ENCODE measurements around the gene KDELR3. TPM values are rescaled to one million over a fixed set of nuclear protein-coding genes. Genes with fewer than 3 reads are reported as not detected.

Gene KDELR3
- total RNA-seq, 4 donors from 2014 or later: 5.6 to 12.5 (median 8.7) TPM; not detected in 1

- WGBS, 2 donors (ENCODE audit: low coverage in 1 of 2): 89% methylated on average over 8 of the region's 9 CpGs; no CpG with 5 or more reads in 1 of the 2 donors
- TF ChIP-seq CTCF (IDR thresholded peaks at IDR 0.05) (no peak), EP300 (IDR thresholded peaks at IDR 0.05; ENCODE audit: low read depth) (no peak), POLR2A (IDR thresholded peaks at IDR 0.05) (no peak), POLR2AphosphoS5 (IDR thresholded peaks at IDR 0.05) (no peak)
- Histone ChIP-seq H3K36me3 (no peaks in the 10 kb centered on the region), H3K9me3 (no peaks in the 10 kb centered on the region), H3K4me1 (no peaks in the 10 kb centered on the region), H3K27me3 (peaks cover 20% of the 10 kb centered on the region), H3K27ac (no peak overlapping the region), H3K4me3 (no peak overlapping the region)
- no peak for DNase-seq
- in situ Hi-C loops (cut with MboI; ENCODE audit: low pct_ligation_motif_present in 1 of 4, low pct_unique_long_range_greater_than_20kb in 1 of 4, low sequenced_read_pairs in 3 of 4): no loop called here
- intact Hi-C loops (cut with DNase I; ENCODE audit: low total_unique reads): no loop called here
These were observed 30.5 kb upstream of the KDELR3 start for GRCh38 chr22:38437416-38437815.

DNA sequence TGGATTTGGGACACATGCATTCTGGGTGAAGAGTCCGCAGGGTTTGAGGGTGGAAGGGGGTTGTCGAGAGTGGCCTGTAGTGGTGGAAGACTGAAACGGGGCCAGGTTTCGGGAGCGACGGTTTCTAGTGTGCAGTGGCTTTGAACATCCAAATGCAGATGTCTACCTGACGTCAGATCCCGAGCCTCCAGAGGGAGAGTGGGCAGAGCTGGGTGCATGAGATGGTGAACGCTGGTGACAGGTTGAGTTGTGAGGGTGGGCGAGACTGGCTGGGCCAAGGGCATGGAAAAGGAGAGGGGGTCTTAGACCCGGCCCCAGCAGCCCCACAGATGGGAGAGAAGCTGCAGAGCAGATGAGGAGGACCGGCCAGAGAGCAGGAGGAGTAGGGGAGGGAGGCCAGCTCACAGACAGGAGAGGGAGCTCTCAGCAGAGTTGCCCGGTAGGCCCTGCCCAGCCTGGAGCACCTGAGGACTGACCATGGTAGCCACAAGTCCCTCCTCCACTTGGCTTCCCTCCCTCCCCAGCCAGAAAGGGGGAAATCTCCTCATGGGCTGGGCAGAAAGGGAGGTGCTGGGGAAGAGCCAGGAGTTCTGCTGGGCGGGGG lies 27.0 kb upstream of the KDELR3 start:
- DNase-seq: no peak
- Histone ChIP-seq H3K36me3 (no peaks in the 10 kb centered on the region), H3K9me3 (no peaks in the 10 kb centered on the region), H3K4me1 (no peaks in the 10 kb centered on the region), H3K4me3 (no peak overlapping the region), H3K27me3 (peaks cover 55% of the 10 kb centered on the region), H3K27ac (no peak overlapping the region)
- intact Hi-C loops (cut with DNase I; ENCODE audit: low total_unique reads) (no loop called here), in situ Hi-C loops (cut with MboI; ENCODE audit: low pct_ligation_motif_present in 1 of 4, low pct_unique_long_range_greater_than_20kb in 1 of 4, low sequenced_read_pairs in 3 of 4) (no loop called here)
- 71 to 79% methylated on average over 7 to 14 of the region's 14 CpGs for WGBS, 2 donors (ENCODE audit: low coverage in 1 of 2)
- TF ChIP-seq EP300 (IDR thresholded peaks at IDR 0.05; ENCODE audit: low read depth) (no peak), CTCF (IDR thresholded peaks at IDR 0.05) (no peak), POLR2AphosphoS5 (IDR thresholded peaks at IDR 0.05) (no peak), POLR2A (IDR thresholded peaks at IDR 0.05) (no peak)

DNA sequence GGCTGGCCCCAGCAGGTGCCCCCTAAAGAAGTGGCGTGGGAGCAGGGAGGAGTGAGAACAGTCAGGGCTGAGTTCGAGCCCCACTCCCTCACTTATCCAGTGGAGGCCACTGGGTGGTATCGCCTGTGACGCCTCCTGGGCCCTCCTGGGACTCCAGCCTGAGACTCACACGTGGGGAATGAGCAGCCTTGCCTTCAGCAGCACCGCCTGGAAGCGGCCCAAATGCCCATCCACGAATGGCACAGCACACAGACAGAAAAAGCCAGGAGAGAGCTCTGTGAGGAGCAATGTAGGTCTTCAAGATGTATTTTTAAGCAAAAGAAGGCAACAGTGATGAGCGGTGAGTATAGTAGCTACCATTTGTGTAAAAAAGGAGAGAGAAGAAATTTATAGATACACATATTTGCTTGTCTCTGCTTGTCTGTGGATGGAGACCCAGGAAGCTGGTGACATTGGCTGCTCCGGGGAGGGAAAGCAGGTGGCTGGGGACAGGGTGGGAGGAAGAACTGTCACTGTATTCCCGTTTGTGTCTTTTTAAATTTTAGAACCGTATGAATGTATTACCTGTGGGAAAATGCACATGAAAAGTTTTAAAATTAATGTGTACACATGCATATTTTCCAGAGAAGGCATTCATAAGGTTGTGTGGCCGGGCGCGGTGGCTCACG lies 26.1 kb upstream of the KDELR3 start:
- no peak overlapping the region for H3K4me3 ChIP-seq
- no peaks in the 10 kb centered on the region for H3K9me3 ChIP-seq
- no peak for DNase-seq
- in situ Hi-C loops (cut with MboI; ENCODE audit: low pct_ligation_motif_present in 1 of 4, low pct_unique_long_range_greater_than_20kb in 1 of 4, low sequenced_read_pairs in 3 of 4): no loop called here
- TF ChIP-seq CTCF (IDR thresholded peaks at IDR 0.05): no peak
- TF ChIP-seq EP300 (IDR thresholded peaks at IDR 0.05; ENCODE audit: low read depth): no peak
- TF ChIP-seq POLR2AphosphoS5 (IDR thresholded peaks at IDR 0.05): no peak
- TF ChIP-seq POLR2A (IDR thresholded peaks at IDR 0.05): no peak
- WGBS, 2 donors (ENCODE audit: low coverage in 1 of 2): 68 to 81% methylated on average over 2 to 16 of the region's 16 CpGs
- H3K27me3 ChIP-seq: peaks cover 64% of the 10 kb centered on the region
- intact Hi-C loops (cut with DNase I; ENCODE audit: low total_unique reads): no loop called here
- no peaks in the 10 kb centered on the region for H3K4me1 ChIP-seq
- no peaks in the 10 kb centered on the region for H3K36me3 ChIP-seq
- H3K27ac ChIP-seq: no peak overlapping the region

GRCh38 chr22:38442967-38443627 lies 24.8 kb upstream of the KDELR3 start:
- in situ Hi-C loops (cut with MboI; ENCODE audit: low pct_ligation_motif_present in 1 of 4, low pct_unique_long_range_greater_than_20kb in 1 of 4, low sequenced_read_pairs in 3 of 4) (no loop called here), intact Hi-C loops (cut with DNase I; ENCODE audit: low total_unique reads) (no loop called here)
- Histone ChIP-seq H3K27me3 (peaks cover 70% of the 10 kb centered on the region), H3K4me1 (no peaks in the 10 kb centered on the region), H3K27ac (no peak overlapping the region), H3K4me3 (no peak overlapping the region), H3K36me3 (no peaks in the 10 kb centered on the region), H3K9me3 (no peaks in the 10 kb centered on the region)
- no peak for DNase-seq
- TF ChIP-seq CTCF (IDR thresholded peaks at IDR 0.05) (no peak), POLR2A (IDR thresholded peaks at IDR 0.05) (no peak), POLR2AphosphoS5 (IDR thresholded peaks at IDR 0.05) (no peak), EP300 (IDR thresholded peaks at IDR 0.05; ENCODE audit: low read depth) (no peak)
- 20 to 66% methylated on average over 1 to 13 of the region's 13 CpGs for WGBS, 2 donors (ENCODE audit: low coverage in 1 of 2)
